Heart left ventricle (tissue), 13 donors: ENCODE measurements around the gene METTL21C.

Experiments
- POLR2A ChIP-seq, 2 donors: fragments of 450-650 bp; IDR thresholded peaks; one replicate each; pipeline ENCODE4 v1.6.1; 2017; ENCODE audit warnings: antibody characterized with exemption in 2 of 2, mild to moderate bottlenecking in 2 of 2, moderate library complexity in 2 of 2
- TF ChIP-seq, protein P1 (sequence below), 12 donors: fragments of 200-600 bp; sonication (generic) in 4 of 12; IDR thresholded peaks; one replicate each; pipeline versions ENCODE4 v1.5.0 to v1.8.0; 2018 to 2022; ENCODE audit warnings: antibody characterized with exemption in 12 of 12, mild to moderate bottlenecking in 5 of 12
- donor health status: ischemic (EF 13 %, LVEDD 7.1; RV severe dilation, severe dysfunction).
- donor health status: DM: no; HTN: yes; CAD: no.
- donor health status: DM: no; HTN: no; CAD: no.
- donor health status: ischemic (EF 25% LVEDD 6.9; RV normal size, moderate dysfunction).
- donor health status: ischemic (EF 25% LVEDD 5.7; RV mildly dilated, moderate dysfunction).
- donor health status: ischemic (EF 35%, LVEDD 5.7; RV mildly dilated, moderate dysfunction).
- donor health status: nonischemic (EF 11% LVEDD 7.7; RV severe dilation, severe dysfunction).
- donor health status: DM: yes; HTN: yes; CAD: no.
- donor health status: PGD.
- donor health status: ischemic (EF 29% LVEDD 5.4; RV normal size, mild dysfunction).
- donor health status: nonischemic (EF 23%, LVEDD 6.1; RV moderate dilation, normal function).

DNA sequence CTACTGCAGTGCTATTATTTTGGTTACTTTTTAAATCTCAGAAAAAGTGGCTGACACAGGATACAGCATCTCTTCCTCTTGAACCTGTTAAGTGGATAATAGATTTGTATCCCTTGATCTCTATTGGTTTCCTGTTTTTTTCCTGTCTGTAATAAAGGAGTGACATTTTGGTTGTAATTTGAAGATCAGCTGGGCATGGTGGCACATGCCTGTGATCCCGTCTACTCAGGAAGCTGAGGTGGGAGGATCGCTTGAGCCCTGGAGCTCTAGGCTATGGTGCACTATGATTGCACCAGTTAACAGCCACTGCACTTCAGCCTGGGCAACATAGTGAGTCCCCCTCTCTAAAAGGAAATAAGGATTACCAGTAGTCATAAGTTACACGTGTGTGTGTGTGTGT lies 46.8 kb downstream of the METTL21C start:
- no peak for TF ChIP-seq POLR2A (IDR thresholded peaks at IDR 0.05)
- TF ChIP-seq, protein P1, sequence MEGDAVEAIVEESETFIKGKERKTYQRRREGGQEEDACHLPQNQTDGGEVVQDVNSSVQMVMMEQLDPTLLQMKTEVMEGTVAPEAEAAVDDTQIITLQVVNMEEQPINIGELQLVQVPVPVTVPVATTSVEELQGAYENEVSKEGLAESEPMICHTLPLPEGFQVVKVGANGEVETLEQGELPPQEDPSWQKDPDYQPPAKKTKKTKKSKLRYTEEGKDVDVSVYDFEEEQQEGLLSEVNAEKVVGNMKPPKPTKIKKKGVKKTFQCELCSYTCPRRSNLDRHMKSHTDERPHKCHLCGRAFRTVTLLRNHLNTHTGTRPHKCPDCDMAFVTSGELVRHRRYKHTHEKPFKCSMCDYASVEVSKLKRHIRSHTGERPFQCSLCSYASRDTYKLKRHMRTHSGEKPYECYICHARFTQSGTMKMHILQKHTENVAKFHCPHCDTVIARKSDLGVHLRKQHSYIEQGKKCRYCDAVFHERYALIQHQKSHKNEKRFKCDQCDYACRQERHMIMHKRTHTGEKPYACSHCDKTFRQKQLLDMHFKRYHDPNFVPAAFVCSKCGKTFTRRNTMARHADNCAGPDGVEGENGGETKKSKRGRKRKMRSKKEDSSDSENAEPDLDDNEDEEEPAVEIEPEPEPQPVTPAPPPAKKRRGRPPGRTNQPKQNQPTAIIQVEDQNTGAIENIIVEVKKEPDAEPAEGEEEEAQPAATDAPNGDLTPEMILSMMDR (IDR thresholded peaks at IDR 0.05): no peak
